Endothelial cell of umbilical vein (primary cell): ENCODE results near the gene WNT6. TPM values are rescaled to one million over a fixed set of nuclear protein-coding genes. Genes with fewer than 3 reads are reported as not detected.
A peak's percentile ranks its signal among the peaks of the same experiment; 100 is the strongest.

ENCODE experiments used
- BruUV-seq: library from RNA; stranded (reverse); fragments of 400-500 nt; replicated peaks from 2 replicates; lab custom pipeline; 2021; lab: Mats Ljungman, UMichigan
- CTCF ChIA-PET: fragments of 300-600, 350-600 bp; sonication (Branson Sonifier 250); formaldehyde crosslinking; loops from one replicate; lab custom pipeline; 2021; ENCODE audit warnings: antibody characterized with exemption, inconsistent platforms; lab: Charles Lee
- POLR2A ChIA-PET: fragments of 300-600, 350-600 bp; sonication (Branson Sonifier 250); formaldehyde crosslinking; loops from one replicate; lab custom pipeline; 2021; ENCODE audit warnings: antibody characterized with exemption, inconsistent platforms; lab: Charles Lee
- DNase-seq: peaks from one replicate; pipeline ENCODE4 v3.0.0-alpha.2; 2011; ENCODE audit warnings: low read depth, low spot score
- FAIRE-seq: peaks from 2 replicates; lab custom pipeline; 2011; peaks lifted over from hg19 to GRCh38; lab: Jason Lieb, UNC
- H2AFZ ChIP-seq: 2 replicates; pipeline ENCODE4 v1.6.0; 2012; ENCODE audit warnings: low read depth, low read length, control low read depth, inconsistent platforms
- H3K27ac ChIP-seq: 2 replicates; pipeline ENCODE4 v1.5.1; 2011; ENCODE audit warnings: low read depth, mild to moderate bottlenecking, control low read depth, low read length, moderate library complexity; ENCODE audit not compliant: insufficient read depth
- H3K27me3 ChIP-seq, 2 experiments: 2 replicates each; pipeline versions ENCODE4 v1.6.0 to v1.6.1; 2011; ENCODE audit warnings: low read length in 2 of 2, mixed read lengths in 1 of 2; ENCODE audit not compliant: control insufficient read depth in 2 of 2, insufficient read depth in 2 of 2
- H3K36me3 ChIP-seq, 2 experiments: 2 replicates in 1 of 2; 3 replicates in 1 of 2; pipeline ENCODE4 v1.5.1; 2011; ENCODE audit warnings: low read length in 2 of 2, mild to moderate bottlenecking in 1 of 2, moderate library complexity in 1 of 2; ENCODE audit not compliant: control insufficient read depth in 2 of 2, insufficient read depth in 2 of 2; ENCODE audit errors: extremely low read depth in 1 of 2
- H3K4me1 ChIP-seq: 3 replicates; pipeline ENCODE4 v1.5.1; 2011; ENCODE audit warnings: mild to moderate bottlenecking, low read length; ENCODE audit not compliant: control insufficient read depth, insufficient read depth; ENCODE audit errors: extremely low read depth
- H3K4me2 ChIP-seq: 2 replicates; pipeline ENCODE4 v1.6.1; 2011; ENCODE audit warnings: low read length, control low read depth, mixed read lengths; ENCODE audit not compliant: insufficient read depth
- H3K4me3 ChIP-seq, 3 experiments: fragments of 200-600 bp in 1 of 3; sonication (generic), shearing (Covaris generic) in 1 of 3; replicated peaks in 1 of 3; 2 replicates each; pipeline ENCODE4 v1.5.1; 2011 to 2016; ENCODE audit warnings: control low read depth in 3 of 3, low read length in 3 of 3, mild to moderate bottlenecking in 2 of 3, inconsistent platforms in 1 of 3, low read depth in 1 of 3, moderate library complexity in 1 of 3; ENCODE audit not compliant: insufficient read depth in 1 of 3
- H3K79me2 ChIP-seq: 2 replicates; pipeline ENCODE4 v1.6.0; 2012; ENCODE audit warnings: low read length, inconsistent platforms; ENCODE audit not compliant: control insufficient read depth, insufficient read depth
- H3K9ac ChIP-seq: replicated peaks from 2 replicates; pipeline ENCODE3; 2011; ENCODE audit warnings: low read length, control low read depth; ENCODE audit not compliant: insufficient read depth; ENCODE audit errors: extremely low read depth
- H3K9me1 ChIP-seq: replicated peaks from 3 replicates; pipeline ENCODE4 v1.6.0; 2011; ENCODE audit warnings: mild to moderate bottlenecking, low read length; ENCODE audit not compliant: control insufficient read depth, insufficient read depth; ENCODE audit errors: extremely low read depth
- H3K9me3 ChIP-seq: replicated peaks from 2 replicates; pipeline ENCODE4 v1.5.1; 2012; ENCODE audit warnings: low read length, inconsistent platforms; ENCODE audit not compliant: control insufficient read depth, insufficient read depth
- H4K20me1 ChIP-seq: replicated peaks from 2 replicates; pipeline ENCODE3; 2011; ENCODE audit warnings: mild to moderate bottlenecking, low read length; ENCODE audit not compliant: control insufficient read depth, insufficient read depth; ENCODE audit errors: extremely low read depth
- EZH2 ChIP-seq: IDR thresholded peaks from 2 replicates; pipeline ENCODE4 v1.6.1; 2012; ENCODE audit warnings: borderline replicate concordance, low read depth, mild to moderate bottlenecking, moderate library complexity, low read length, inconsistent platforms; ENCODE audit not compliant: severe bottlenecking
- MAX ChIP-seq: IDR thresholded peaks from 2 replicates; pipeline ENCODE4 v1.6.1; 2011; ENCODE audit not compliant: insufficient read depth, insufficient read length
- POLR2A ChIP-seq: IDR thresholded peaks from 2 replicates; pipeline ENCODE4 v1.6.1; 2012; ENCODE audit warnings: low read depth, mild to moderate bottlenecking, control low read depth, low read length
- dilution Hi-C: fragments of 300-500 bp; cut with MboI; formaldehyde crosslinking; loops from one replicate; pipeline ENCODE4 v1.15.0; 2019; ENCODE audit warnings: low sequenced_read_pairs; ENCODE audit not compliant: extremely low pct_ligation_motif_present
- intact Hi-C: fragments of 100-400 bp; cut with micrococcal nuclease; formaldehyde crosslinking; loops from one replicate; pipeline ENCODE4 v1.10.0; 2022
- polyA plus RNA-seq, 4 experiments: library from polyadenylated mRNA; depleted of rRNA in 3 of 4; stranded (reverse) in 3 of 4; unstranded in 1 of 4; fragments of >200 nt; gene quantifications; 2 replicates each; pipeline versions ENCODE4 v1.2.1 to v1.2.3, GENCODE V29; 2011 to 2012; ENCODE audit warnings: missing spikeins in 1 of 4
- total RNA-seq: library from RNA; stranded (reverse); gene quantifications from 2 replicates; pipeline ENCODE4 v1.2.3, GENCODE V29; 2021

The WNT6 gene
- total and polyA plus RNA-seq, 2 donors (not counting 3 experiments of a cell fraction or from before 2014, with no cell fraction given) = not detected

DNA sequence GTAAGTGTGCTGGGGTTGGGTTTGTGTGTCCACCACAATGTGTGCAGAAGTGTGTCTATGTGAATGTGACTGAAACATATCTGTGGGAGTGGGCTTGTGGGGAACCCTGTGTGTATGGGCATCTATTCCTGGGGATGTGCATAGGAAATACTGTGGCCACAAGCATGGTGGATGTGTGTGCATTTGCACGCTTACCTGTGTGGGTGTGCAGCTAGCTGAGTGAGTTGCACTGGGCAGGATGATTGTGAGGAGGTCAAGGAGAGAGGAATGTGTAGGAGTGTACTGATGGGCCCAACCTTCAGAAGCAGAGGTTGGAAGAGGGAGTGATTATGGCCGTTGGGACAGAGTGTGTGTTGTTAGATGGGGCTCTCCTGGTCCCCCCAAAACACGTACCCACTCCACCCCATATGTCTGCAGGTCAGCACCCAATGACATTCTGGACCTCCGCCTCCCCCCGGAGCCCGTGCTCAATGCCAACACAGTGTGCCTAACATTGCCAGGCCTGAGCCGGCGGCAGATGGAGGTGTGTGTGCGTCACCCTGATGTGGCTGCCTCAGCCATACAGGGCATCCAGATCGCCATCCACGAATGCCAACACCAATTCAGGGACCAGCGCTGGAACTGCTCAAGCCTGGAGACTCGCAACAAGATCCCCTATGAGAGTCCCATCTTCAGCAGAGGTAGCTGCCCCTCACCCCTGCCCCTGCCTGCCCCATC, 22.3 kb downstream of the WNT6 start:
- no peak for TF ChIP-seq POLR2A
- DNase-seq = no peak
- no peaks in the 10 kb centered on the region for H3K36me3 ChIP-seq
- no peak overlapping the region for H3K4me3 ChIP-seq
- CTCF ChIA-PET = interaction anchor here (1.2 to 10.5 kb wide), 3 partner anchors 13 to 34 kb away, joined by 4 to 362 read pairs (median 103); no protein-coding TSS in a partner anchor
- H4K20me1 ChIP-seq = no peaks in the 10 kb centered on the region
- no peak overlapping the region for H3K4me2 ChIP-seq
- H3K9me1 ChIP-seq = no peaks in the 10 kb centered on the region
- dilution Hi-C loops (no loop called here), intact Hi-C loops (no loop called here)
- no peak overlapping the region for H3K27ac ChIP-seq
- BruUV-seq = no TSS peak
- no peaks in the 10 kb centered on the region for H3K4me1 ChIP-seq
- H3K9ac ChIP-seq = no peak overlapping the region
- no peak for FAIRE-seq
- no peaks in the 10 kb centered on the region for H3K9me3 ChIP-seq
- H3K27me3 ChIP-seq = peaks cover 78 to 80% of the 10 kb centered on the region in 2 experiments
- H2AFZ ChIP-seq = no peak overlapping the region
- POLR2A ChIA-PET = interaction anchor here (1.1 kb wide), 1 partner anchor 11 kb away, joined by 3 read pairs; no protein-coding TSS in a partner anchor
- no peaks in the 10 kb centered on the region for H3K79me2 ChIP-seq

DNA sequence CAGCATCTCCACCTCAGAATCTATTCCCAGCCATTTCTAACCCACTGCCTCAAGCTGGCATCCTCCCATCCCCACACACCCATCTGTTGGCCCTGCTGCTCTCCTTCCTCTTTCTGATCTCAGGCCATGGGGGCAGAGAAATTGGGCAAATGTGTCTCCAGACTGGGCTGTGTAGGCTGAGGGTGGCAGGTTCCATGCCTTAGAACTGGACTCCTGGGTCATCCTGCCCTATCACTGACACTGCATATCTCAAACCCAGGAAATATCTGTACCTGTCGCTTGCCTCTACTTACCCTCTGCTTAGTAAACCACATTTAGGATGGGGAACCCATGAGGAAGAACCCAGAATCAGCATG, 22.8 kb downstream of the WNT6 start:
- Histone ChIP-seq H3K27me3 (peaks cover 73 to 82% of the 10 kb centered on the region in 2 experiments), H3K79me2 (no peaks in the 10 kb centered on the region), H3K27ac (no peak overlapping the region), H4K20me1 (no peaks in the 10 kb centered on the region), H3K9me3 (no peaks in the 10 kb centered on the region), H2AFZ (no peak overlapping the region), H3K4me2 (no peak overlapping the region), H3K4me3 (no peak overlapping the region), H3K36me3 (no peaks in the 10 kb centered on the region), H3K4me1 (no peaks in the 10 kb centered on the region), H3K9ac (no peak overlapping the region), H3K9me1 (no peaks in the 10 kb centered on the region)
- no TSS peak for BruUV-seq
- FAIRE-seq (no peak), DNase-seq (no peak)
- dilution Hi-C loops = no loop called here
- intact Hi-C loops = no loop called here
- no peak for TF ChIP-seq MAX
- TF ChIP-seq EZH2 = peak; percentile 33
- ChIA-PET CTCF (interaction anchor here (7.8 kb wide), 1 partner anchor 15 kb away, joined by 103 read pairs; no protein-coding TSS in a partner anchor), POLR2A (interaction anchor here (1.1 kb wide), 1 partner anchor 10 kb away, joined by 3 read pairs; no protein-coding TSS in a partner anchor)
